Measurements from ENCODE around the gene TFPI. TPM values are rescaled to one million over a fixed set of nuclear protein-coding genes. Genes with fewer than 3 reads are reported as not detected.

Gene TFPI
- total RNA-seq, 1 experiment from 2014 or later = 129 TPM

DNA sequence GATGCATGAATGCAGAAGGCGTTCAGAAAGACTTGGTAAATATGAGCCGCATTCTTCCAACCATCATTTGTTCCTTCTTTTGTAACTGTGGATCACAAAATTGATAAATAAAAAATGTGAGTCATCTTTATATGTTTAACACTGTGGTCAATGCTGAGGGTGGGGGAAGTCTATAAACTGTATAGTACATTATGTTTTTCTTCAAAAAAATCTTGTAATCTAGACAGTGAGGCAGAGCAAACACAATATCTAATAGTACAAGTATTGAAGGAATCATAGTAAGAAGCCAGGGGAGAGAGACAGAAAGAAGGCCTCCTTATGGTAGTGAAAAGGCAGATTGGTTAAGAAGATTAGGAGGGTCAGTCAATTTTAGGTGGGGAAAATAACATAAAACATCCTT, 75.5 kb downstream of the TFPI start:
- ChIA-PET CTCF (no interaction called here), POLR2A (no interaction called here)
- TF ChIP-seq POLR2AphosphoS5 (IDR thresholded peaks at IDR 0.05; ENCODE audit: low read depth, low read length) = no peak
- no peak for TF ChIP-seq TCF7L2 (IDR thresholded peaks at IDR 0.05; ENCODE audit: low read depth, low read length)
- TF ChIP-seq, protein P1, sequence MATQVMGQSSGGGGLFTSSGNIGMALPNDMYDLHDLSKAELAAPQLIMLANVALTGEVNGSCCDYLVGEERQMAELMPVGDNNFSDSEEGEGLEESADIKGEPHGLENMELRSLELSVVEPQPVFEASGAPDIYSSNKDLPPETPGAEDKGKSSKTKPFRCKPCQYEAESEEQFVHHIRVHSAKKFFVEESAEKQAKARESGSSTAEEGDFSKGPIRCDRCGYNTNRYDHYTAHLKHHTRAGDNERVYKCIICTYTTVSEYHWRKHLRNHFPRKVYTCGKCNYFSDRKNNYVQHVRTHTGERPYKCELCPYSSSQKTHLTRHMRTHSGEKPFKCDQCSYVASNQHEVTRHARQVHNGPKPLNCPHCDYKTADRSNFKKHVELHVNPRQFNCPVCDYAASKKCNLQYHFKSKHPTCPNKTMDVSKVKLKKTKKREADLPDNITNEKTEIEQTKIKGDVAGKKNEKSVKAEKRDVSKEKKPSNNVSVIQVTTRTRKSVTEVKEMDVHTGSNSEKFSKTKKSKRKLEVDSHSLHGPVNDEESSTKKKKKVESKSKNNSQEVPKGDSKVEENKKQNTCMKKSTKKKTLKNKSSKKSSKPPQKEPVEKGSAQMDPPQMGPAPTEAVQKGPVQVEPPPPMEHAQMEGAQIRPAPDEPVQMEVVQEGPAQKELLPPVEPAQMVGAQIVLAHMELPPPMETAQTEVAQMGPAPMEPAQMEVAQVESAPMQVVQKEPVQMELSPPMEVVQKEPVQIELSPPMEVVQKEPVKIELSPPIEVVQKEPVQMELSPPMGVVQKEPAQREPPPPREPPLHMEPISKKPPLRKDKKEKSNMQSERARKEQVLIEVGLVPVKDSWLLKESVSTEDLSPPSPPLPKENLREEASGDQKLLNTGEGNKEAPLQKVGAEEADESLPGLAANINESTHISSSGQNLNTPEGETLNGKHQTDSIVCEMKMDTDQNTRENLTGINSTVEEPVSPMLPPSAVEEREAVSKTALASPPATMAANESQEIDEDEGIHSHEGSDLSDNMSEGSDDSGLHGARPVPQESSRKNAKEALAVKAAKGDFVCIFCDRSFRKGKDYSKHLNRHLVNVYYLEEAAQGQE (IDR thresholded peaks at IDR 0.05; ENCODE audit: insufficient read depth in 1 of 2, low read depth in 2 of 2, low read length in 1 of 2) = no peak
- no peak for TF ChIP-seq SIN3A (IDR thresholded peaks at IDR 0.05; ENCODE audit: borderline replicate concordance, insufficient read depth, low read depth, low read length)
- TF ChIP-seq, protein P2, sequence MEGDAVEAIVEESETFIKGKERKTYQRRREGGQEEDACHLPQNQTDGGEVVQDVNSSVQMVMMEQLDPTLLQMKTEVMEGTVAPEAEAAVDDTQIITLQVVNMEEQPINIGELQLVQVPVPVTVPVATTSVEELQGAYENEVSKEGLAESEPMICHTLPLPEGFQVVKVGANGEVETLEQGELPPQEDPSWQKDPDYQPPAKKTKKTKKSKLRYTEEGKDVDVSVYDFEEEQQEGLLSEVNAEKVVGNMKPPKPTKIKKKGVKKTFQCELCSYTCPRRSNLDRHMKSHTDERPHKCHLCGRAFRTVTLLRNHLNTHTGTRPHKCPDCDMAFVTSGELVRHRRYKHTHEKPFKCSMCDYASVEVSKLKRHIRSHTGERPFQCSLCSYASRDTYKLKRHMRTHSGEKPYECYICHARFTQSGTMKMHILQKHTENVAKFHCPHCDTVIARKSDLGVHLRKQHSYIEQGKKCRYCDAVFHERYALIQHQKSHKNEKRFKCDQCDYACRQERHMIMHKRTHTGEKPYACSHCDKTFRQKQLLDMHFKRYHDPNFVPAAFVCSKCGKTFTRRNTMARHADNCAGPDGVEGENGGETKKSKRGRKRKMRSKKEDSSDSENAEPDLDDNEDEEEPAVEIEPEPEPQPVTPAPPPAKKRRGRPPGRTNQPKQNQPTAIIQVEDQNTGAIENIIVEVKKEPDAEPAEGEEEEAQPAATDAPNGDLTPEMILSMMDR (IDR thresholded peaks at IDR 0.05) = no peak
- H3K4me1 ChIP-seq (ENCODE audit: control insufficient read depth, insufficient read depth, low read length) = no peaks in the 10 kb centered on the region; the same call in 1 of the 2 replicates
- no peak for DNase-seq (ENCODE audit: low read depth, low spot score)
- BruUV-seq (replicated peaks) = no TSS peak
- no peak overlapping the region for H3K4me3 ChIP-seq (ENCODE audit: low read depth in 2 of 2, low read length in 2 of 2)
- H3K36me3 ChIP-seq (ENCODE audit: control insufficient read depth, insufficient read depth, low read length) = peaks cover 14% of the 10 kb centered on the region; the same call in 1 of the 2 replicates
- intact Hi-C loops (cut with micrococcal nuclease; ENCODE audit: unreplicated experiment) = no loop called here
- no peaks in the 10 kb centered on the region for H3K27me3 ChIP-seq (ENCODE audit: control insufficient read depth, insufficient read depth, low read length)
- in situ Hi-C loops (cut with HindIII; ENCODE audit: low pct_unique_long_range_greater_than_20kb, low sequenced_read_pairs) = no loop called here
- H3K9me3 ChIP-seq (ENCODE audit: control insufficient read depth, insufficient read depth, low read depth, low read length) = no peaks in the 10 kb centered on the region
- no peak for ATAC-seq
- no peak overlapping the region for H3K27ac ChIP-seq (ENCODE audit: low read length)

DNA sequence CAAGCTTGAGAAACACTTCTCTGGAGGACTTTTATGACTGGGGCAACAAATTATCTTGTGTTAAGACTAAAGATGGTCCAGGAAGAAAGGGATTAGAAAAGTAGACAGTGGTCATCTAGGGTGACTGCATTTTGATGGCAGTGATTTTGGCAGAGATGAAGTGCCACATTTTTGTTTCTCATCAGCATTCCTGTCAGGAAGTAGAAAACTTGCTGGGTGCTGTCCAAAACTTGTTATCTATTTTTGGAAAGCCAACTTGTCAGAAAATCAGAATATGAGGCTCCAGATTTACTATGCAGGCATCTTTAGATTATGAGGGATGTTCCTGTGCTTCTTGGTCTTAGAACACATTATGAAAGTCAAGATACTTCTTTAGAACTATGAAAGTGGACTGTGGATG, 77.2 kb downstream of the TFPI start:
- no peak overlapping the region for H3K27ac ChIP-seq (ENCODE audit: low read length)
- in situ Hi-C loops (cut with HindIII; ENCODE audit: low pct_unique_long_range_greater_than_20kb, low sequenced_read_pairs) = no loop called here

More for the DNA sequence above, 77.2 kb downstream of the TFPI start:
- intact Hi-C loops (cut with micrococcal nuclease; ENCODE audit: unreplicated experiment) = no loop called here
- no TSS peak for BruUV-seq (replicated peaks)
- H3K27me3 ChIP-seq (ENCODE audit: control insufficient read depth, insufficient read depth, low read length) = no peaks in the 10 kb centered on the region
- no peak overlapping the region for H3K4me3 ChIP-seq (ENCODE audit: low read depth in 2 of 2, low read length in 2 of 2)
- no peak for DNase-seq (ENCODE audit: low read depth, low spot score)
- ATAC-seq = no peak
- ChIA-PET POLR2A (no interaction called here), CTCF (no interaction called here)
- TF ChIP-seq, protein P1 (IDR thresholded peaks at IDR 0.05; ENCODE audit: insufficient read depth in 1 of 2, low read depth in 2 of 2, low read length in 1 of 2) = no peak
- TF ChIP-seq SIN3A (IDR thresholded peaks at IDR 0.05; ENCODE audit: borderline replicate concordance, insufficient read depth, low read depth, low read length) = no peak
- TF ChIP-seq TCF7L2 (IDR thresholded peaks at IDR 0.05; ENCODE audit: low read depth, low read length) = no peak
- TF ChIP-seq, protein P2 (IDR thresholded peaks at IDR 0.05) = no peak
- TF ChIP-seq POLR2AphosphoS5 (IDR thresholded peaks at IDR 0.05; ENCODE audit: low read depth, low read length) = no peak
- H3K9me3 ChIP-seq (ENCODE audit: control insufficient read depth, insufficient read depth, low read depth, low read length) = no peaks in the 10 kb centered on the region
- peaks cover 12% of the 10 kb centered on the region; the same call in 1 of the 2 replicates for H3K36me3 ChIP-seq (ENCODE audit: control insufficient read depth, insufficient read depth, low read length)
- H3K4me1 ChIP-seq (ENCODE audit: control insufficient read depth, insufficient read depth, low read length) = no peaks in the 10 kb centered on the region

Data from Panc1 (cell line).